H1 (cell line): ENCODE measurements around the gene IL31. TPM values are rescaled to one million over a fixed set of nuclear protein-coding genes. Genes with fewer than 3 reads are reported as not detected.

Experiments
- CTCF ChIA-PET: fragments of 300-600 bp; sonication (Branson Sonifier 250); formaldehyde crosslinking; loops from one replicate; lab custom pipeline; 2021; ENCODE audit not compliant: partially characterized antibody; lab: Charles Lee
- POLR2A ChIA-PET: fragments of 300-600 bp; sonication (Branson Sonifier 250); formaldehyde crosslinking; loops from one replicate; lab custom pipeline; 2021; ENCODE audit warnings: inconsistent platforms; ENCODE audit not compliant: partially characterized antibody; lab: Charles Lee
- DNase-seq, 2 experiments: peaks; one replicate each; pipeline versions ENCODE4 v3.0.0 to v3.0.0-alpha.2; 2010 to 2022; ENCODE audit warnings: low spot score in 2 of 2, low read depth in 1 of 2, mixed read lengths in 1 of 2
- FAIRE-seq: peaks from 2 replicates; lab custom pipeline; 2011; peaks lifted over from hg19 to GRCh38; lab: Jason Lieb, UNC
- H2AFZ ChIP-seq: 2 replicates; pipeline ENCODE4 v1.8.1; 2012; ENCODE audit warnings: low read length, inconsistent platforms
- H2AK5ac ChIP-seq: 2 replicates; pipeline ENCODE4 v1.6.1; 2013; ENCODE audit warnings: low read depth, low read length
- H2BK120ac ChIP-seq: replicated peaks from 2 replicates; pipeline ENCODE3; 2013; ENCODE audit warnings: low read depth, low read length, inconsistent platforms
- H2BK12ac ChIP-seq: 2 replicates; pipeline ENCODE4 v1.6.1; 2013; ENCODE audit warnings: low read depth, low read length
- H2BK15ac ChIP-seq: 2 replicates; pipeline ENCODE4 v1.6.1; 2013; ENCODE audit warnings: low read length
- H2BK20ac ChIP-seq: 2 replicates; pipeline ENCODE4 v1.6.1; 2013; ENCODE audit warnings: low read length
- H2BK5ac ChIP-seq: 2 replicates; pipeline ENCODE4 v1.6.1; 2013; ENCODE audit warnings: low read depth, low read length
- H3K14ac ChIP-seq: 2 replicates; pipeline ENCODE4 v1.6.1; 2013; ENCODE audit warnings: inconsistent platforms; ENCODE audit not compliant: insufficient read length
- H3K18ac ChIP-seq: 2 replicates; pipeline ENCODE4 v1.6.1; 2013; ENCODE audit warnings: low read length; ENCODE audit errors: extremely low read depth
- H3K23ac ChIP-seq: 2 replicates; pipeline ENCODE4 v1.6.1; 2013; ENCODE audit warnings: inconsistent platforms; ENCODE audit not compliant: insufficient read length
- H3K23me2 ChIP-seq: 2 replicates; pipeline ENCODE4 v1.6.1; 2013; ENCODE audit warnings: low read depth, low read length
- H3K27ac ChIP-seq: 2 replicates; pipeline ENCODE4 v1.6.1; 2011; ENCODE audit warnings: low read depth, low read length, inconsistent platforms
- H3K27me3 ChIP-seq, 4 experiments: replicated peaks in 1 of 4; 1 replicate in 1 of 4; 2 replicates in 3 of 4; pipeline versions ENCODE4 v1.6.1 to v1.8.1; 2011 to 2013; ENCODE audit warnings: low read length in 3 of 4, mild to moderate bottlenecking in 3 of 4, inconsistent platforms in 2 of 4, mixed read lengths in 2 of 4, moderate library complexity in 1 of 4; ENCODE audit not compliant: control insufficient read depth in 3 of 4, insufficient read depth in 3 of 4; ENCODE audit errors: extremely low read depth in 1 of 4
- H3K36me3 ChIP-seq, 4 experiments: 2 replicates each; pipeline versions ENCODE4 v1.6.1 to v1.8.1; 2011 to 2013; ENCODE audit warnings: mild to moderate bottlenecking in 4 of 4, low read length in 3 of 4, moderate library complexity in 2 of 4, control low read depth in 1 of 4, inconsistent platforms in 1 of 4; ENCODE audit not compliant: insufficient read depth in 4 of 4, control insufficient read depth in 2 of 4
- H3K4ac ChIP-seq: replicated peaks from 2 replicates; pipeline ENCODE3; 2013; ENCODE audit warnings: low read length, low read depth, mixed read lengths, inconsistent platforms; ENCODE audit not compliant: insufficient read length
- H3K4me1 ChIP-seq, 4 experiments: replicated peaks in 1 of 4; 1 replicate in 1 of 4; 2 replicates in 3 of 4; pipeline versions ENCODE4 v1.6.1 to v1.8.1; 2011 to 2013; ENCODE audit warnings: low read length in 3 of 4, inconsistent platforms in 2 of 4, mixed read lengths in 1 of 4; ENCODE audit not compliant: insufficient read depth in 4 of 4, control insufficient read depth in 3 of 4
- H3K4me2 ChIP-seq, 2 experiments: 2 replicates each; pipeline versions ENCODE4 v1.6.1 to v1.8.1; 2011 to 2013; ENCODE audit warnings: low read depth in 2 of 2, low read length in 2 of 2, control low read depth in 1 of 2, inconsistent platforms in 1 of 2, mild to moderate bottlenecking in 1 of 2; ENCODE audit not compliant: insufficient read depth in 1 of 2
- H3K4me3 ChIP-seq, 4 experiments: fragments of 200-600, 300-600 bp in 1 of 4; sonication (generic), shearing (Covaris generic), sonication (Bioruptor Twin) in 1 of 4; 2 replicates each; pipeline versions ENCODE4 v1.5.1 to v1.8.1; 2011 to 2016; ENCODE audit warnings: low read length in 4 of 4, low read depth in 3 of 4, control low read depth in 2 of 4, inconsistent platforms in 2 of 4, mild to moderate bottlenecking in 2 of 4, mixed read lengths in 1 of 4, moderate library complexity in 1 of 4; ENCODE audit not compliant: insufficient read depth in 2 of 4; ENCODE audit errors: extremely low read depth in 1 of 4
- H3K56ac ChIP-seq: replicated peaks from 2 replicates; pipeline ENCODE3; 2013; ENCODE audit warnings: low read depth, mild to moderate bottlenecking, mixed read lengths, low read length, inconsistent platforms; ENCODE audit not compliant: insufficient read length
- H3K79me1 ChIP-seq: 2 replicates; pipeline ENCODE4 v1.6.1; 2013; ENCODE audit warnings: low read depth, low read length, control low read depth
- H3K79me2 ChIP-seq, 2 experiments: 2 replicates each; pipeline versions ENCODE4 v1.6.1 to v1.8.1; 2012 to 2013; ENCODE audit warnings: low read length in 2 of 2, mild to moderate bottlenecking in 2 of 2, inconsistent platforms in 1 of 2; ENCODE audit not compliant: insufficient read depth in 2 of 2, control insufficient read depth in 1 of 2
- H3K9ac ChIP-seq, 4 experiments: replicated peaks in 1 of 4; 1 replicate in 1 of 4; 2 replicates in 3 of 4; pipeline versions ENCODE4 v1.6.1 to v1.8.1; 2011 to 2013; ENCODE audit warnings: low read depth in 3 of 4, low read length in 3 of 4, control low read depth in 2 of 4, mild to moderate bottlenecking in 2 of 4, moderate library complexity in 2 of 4, inconsistent platforms in 1 of 4; ENCODE audit errors: extremely low read depth in 1 of 4
- H3K9me3 ChIP-seq, 2 experiments: 2 replicates each; pipeline versions ENCODE4 v1.6.1 to v1.8.1; 2012 to 2013; ENCODE audit warnings: mild to moderate bottlenecking in 2 of 2, moderate library complexity in 2 of 2, control low read depth in 1 of 2, inconsistent platforms in 1 of 2, low read depth in 1 of 2, low read length in 1 of 2, mixed read lengths in 1 of 2; ENCODE audit not compliant: insufficient read depth in 2 of 2
- H4K20me1 ChIP-seq, 2 experiments: replicated peaks in 1 of 2; 2 replicates each; pipeline versions ENCODE3 to v1.8.1; 2011 to 2013; ENCODE audit warnings: inconsistent platforms in 2 of 2, low read length in 2 of 2, mild to moderate bottlenecking in 1 of 2; ENCODE audit not compliant: insufficient read depth in 2 of 2, control insufficient read depth in 1 of 2
- H4K5ac ChIP-seq: 2 replicates; pipeline ENCODE4 v1.6.1; 2013; ENCODE audit warnings: low read length, low read depth, mixed read lengths, inconsistent platforms; ENCODE audit not compliant: insufficient read length
- H4K8ac ChIP-seq: 2 replicates; pipeline ENCODE4 v1.8.0; 2013; ENCODE audit warnings: mild to moderate bottlenecking, moderate library complexity, low read length, inconsistent platforms; ENCODE audit not compliant: insufficient read depth; ENCODE audit errors: extremely low read depth
- H4K91ac ChIP-seq: replicated peaks from 2 replicates; pipeline ENCODE3; 2013; ENCODE audit warnings: low read length, mixed read lengths, inconsistent platforms; ENCODE audit not compliant: insufficient read length
- CEBPB ChIP-seq: IDR thresholded peaks from 2 replicates; pipeline ENCODE4 v1.6.1; 2012; ENCODE audit warnings: low read depth, low read length
- HDAC2 ChIP-seq, 2 experiments: fragments of 300-600 bp in 1 of 2; sonication (generic) in 1 of 2; IDR thresholded peaks; 2 replicates each; pipeline ENCODE4 v1.6.1; 2011 to 2012; ENCODE audit warnings: low read depth in 2 of 2, low read length in 2 of 2, mild to moderate bottlenecking in 2 of 2, moderate library complexity in 2 of 2, borderline replicate concordance in 1 of 2, inconsistent platforms in 1 of 2
- TBP ChIP-seq: IDR thresholded peaks from 2 replicates; pipeline ENCODE4 v1.6.1; 2011; ENCODE audit warnings: low read depth, low read length, improper control_type of control experiment
- ZNF274 ChIP-seq: IDR thresholded peaks from 2 replicates; pipeline ENCODE4 v1.7.0; 2012; ENCODE audit warnings: low read length, borderline replicate concordance; ENCODE audit errors: extremely low read depth
- WGBS, 2 experiments: shearing (Covaris generic) in 1 of 2; methylation state at CpG; one replicate each; pipeline versions ENCODE4 v1.1.6 to v1.1.7; 2013 to 2015; ENCODE audit warnings: low lambda C conversion rate in 2 of 2, mixed read lengths in 2 of 2, inconsistent platforms in 1 of 2, low coverage in 1 of 2, missing lambda C conversion rate in 1 of 2; ENCODE audit not compliant: insufficient replicate concordance in 2 of 2, insufficient coverage in 1 of 2, insufficient read length in 1 of 2; ENCODE audit errors: extremely low coverage in 1 of 2, missing lambda C conversion rate in 1 of 2; 5-methylcytosine and 5-hydroxymethylcytosine counted together
- polyA plus RNA-seq, 7 experiments: library from polyadenylated mRNA; depleted of rRNA in 3 of 7; stranded (reverse) in 5 of 7; unstranded in 2 of 7; fragments of >200 nt in 5 of 7; fragments of 200-250 nt in 2 of 7; gene quantifications; 1 replicate in 5 of 7; 2 replicates in 1 of 7; 4 replicates in 1 of 7; pipeline versions ENCODE4 v1.2.1 to v1.2.3, GENCODE V29; 2011 to 2013; ENCODE audit warnings: missing spikeins in 2 of 7, mixed read lengths in 2 of 7
- total RNA-seq: library from RNA; stranded (reverse); fragmentation: NEBNext Ultra II Directional; extraction: Animal tissue kit (Norgen Biotek cat#: 25700); gene quantifications from 2 replicates; pipeline ENCODE4 v1.2.1, GENCODE V29; 2021

Gene IL31
- total and polyA plus RNA-seq, 2 of the 8 experiments (the other 6 are each of a cell fraction or from before 2014, with no cell fraction given): not detected

DNA sequence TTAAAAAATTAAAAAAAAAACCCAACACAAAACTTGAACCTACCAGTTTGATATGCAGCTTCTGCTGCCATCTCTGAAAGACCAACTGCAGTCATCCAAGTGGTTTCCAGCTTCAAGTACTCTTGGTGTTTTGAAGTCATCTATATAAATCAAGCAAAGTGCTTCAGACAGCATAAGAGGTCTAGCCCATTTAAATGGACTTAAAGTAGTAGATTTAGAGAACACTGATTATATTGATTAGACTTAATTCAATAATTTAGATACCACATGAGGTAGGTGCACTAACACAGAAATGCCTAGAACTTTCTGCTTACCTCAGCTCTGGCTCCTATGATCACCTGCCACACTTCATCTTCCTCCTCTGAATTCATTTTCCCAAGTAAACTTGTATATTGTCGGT lies 42.4 kb upstream of the IL31 start:
- POLR2A ChIA-PET: interaction anchor here (15.7 to 17.6 kb wide), 2 partner anchors 4 to 8 kb away, joined by 230 read pairs; partner anchors contain the start of genes B3GNT4 and DIABLO
- no peaks in the 10 kb centered on the region; the same call in none of the 2 replicates for H3K79me1 ChIP-seq
- no peak overlapping the region for H2BK15ac ChIP-seq
- no peak overlapping the region for H3K4me3 ChIP-seq
- H2AFZ ChIP-seq: no peak overlapping the region
- H3K79me2 ChIP-seq: peaks cover 0 to 23% of the 10 kb centered on the region in 2 experiments; a peak in 2 of 4 replicates
- H3K4me2 ChIP-seq: no peak overlapping the region
- no peaks in the 10 kb centered on the region for H3K9me3 ChIP-seq
- H3K56ac ChIP-seq: no peak overlapping the region
- no peak overlapping the region for H4K91ac ChIP-seq
- no peak overlapping the region for H2BK12ac ChIP-seq
- no peak overlapping the region for H2BK20ac ChIP-seq
- FAIRE-seq: no peak
- H2BK5ac ChIP-seq: no peak overlapping the region
- no peak overlapping the region for H3K14ac ChIP-seq
- H4K5ac ChIP-seq: no peak overlapping the region
- 95% methylated on average over 1 of the region's 1 CpG; no CpG with 5 or more reads in 1 of the 2 experiments for WGBS, 2 experiments
- peaks cover 37 to 82% (median 60%) of the 10 kb centered on the region in 4 experiments for H3K36me3 ChIP-seq
- no peak overlapping the region for H3K27ac ChIP-seq
- TF ChIP-seq HDAC2 (IDR thresholded peaks at IDR 0.05; ENCODE audit: borderline replicate concordance in 1 of 2, low read depth in 2 of 2, low read length in 2 of 2): no peak
- TF ChIP-seq TBP: no peak
- no peak for TF ChIP-seq ZNF274
- no peak for TF ChIP-seq CEBPB
- TF ChIP-seq, all 59 proteins: peak for 0
- Histone ChIP-seq H3K23me2 (no peaks in the 10 kb centered on the region), H3K18ac (no peak overlapping the region), H3K9ac (no peak overlapping the region), H3K4me1 (no peaks in the 10 kb centered on the region), H3K4ac (no peak overlapping the region), H2BK120ac (no peak overlapping the region), H4K8ac (no peak overlapping the region), H4K20me1 (peaks cover 0 to 2% of the 10 kb centered on the region in 2 experiments), H3K23ac (no peak overlapping the region), H2AK5ac (no peak overlapping the region), H3K27me3 (no peaks in the 10 kb centered on the region)
- DNase-seq: no peak
- CTCF ChIA-PET: interaction anchor here (0.6 to 3.0 kb wide), 5 partner anchors 10 to 255 kb away, joined by 3 to 15 read pairs (median 3); partner anchors contain the start of gene LRRC43
